ENCODE results near the gene CGB7. TPM values are rescaled to one million over a fixed set of nuclear protein-coding genes. Genes with fewer than 3 reads are reported as not detected.

Gene CGB7
- total RNA-seq, 1 donor from 2014 or later, result not detected

DNA sequence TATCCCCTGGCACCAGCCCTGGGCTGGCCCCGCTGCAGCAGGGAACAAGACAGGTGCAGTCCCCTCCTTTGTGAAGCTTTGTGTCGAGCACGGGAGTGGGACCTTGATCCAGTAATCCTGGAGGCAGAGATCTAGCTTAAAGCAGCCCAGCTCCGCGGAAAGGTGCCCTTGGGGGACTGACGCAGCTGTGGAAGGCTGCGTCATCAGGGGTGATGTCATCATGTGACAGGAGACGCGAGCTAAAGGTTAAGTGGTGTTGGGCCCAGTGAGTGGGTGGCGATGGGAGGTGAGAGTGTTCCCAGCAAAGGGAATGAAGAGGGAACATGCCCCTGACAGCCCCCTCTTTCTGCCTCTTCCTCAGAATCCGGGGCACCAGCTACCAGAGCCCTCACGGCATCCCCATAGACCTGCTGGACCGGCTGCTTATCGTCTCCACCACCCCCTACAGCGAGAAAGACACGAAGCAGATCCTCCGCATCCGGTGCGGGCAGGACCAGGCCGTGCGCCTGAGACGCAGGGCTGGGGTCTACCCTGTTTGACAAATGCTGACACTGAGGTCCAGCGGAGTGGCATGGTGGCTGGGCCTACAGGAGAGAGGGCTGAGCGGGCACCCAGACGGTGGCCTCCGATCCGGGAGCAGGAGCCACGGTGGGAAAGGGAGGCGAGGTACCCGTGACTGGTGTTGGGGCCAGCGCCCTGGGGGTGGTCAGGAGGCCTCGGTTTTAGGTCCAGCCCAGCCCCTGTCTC lies 43.3 kb downstream of the CGB7 start:
- no peaks in the 10 kb centered on the region for H3K9me3 Mint-ChIP-seq
- peaks cover 5% of the 10 kb centered on the region for H3K27me3 Mint-ChIP-seq (ENCODE audit: insufficient read depth)
- DNase-seq (ENCODE audit: low spot score), result no peak
- peaks cover 25% of the 10 kb centered on the region for H3K36me3 Mint-ChIP-seq (ENCODE audit: low read depth)
- no peak overlapping the region for H3K4me3 Mint-ChIP-seq
- intact Hi-C loops (cut with micrococcal nuclease), result no loop called here
- H3K27ac Mint-ChIP-seq, result no peak overlapping the region
- H3K4me1 Mint-ChIP-seq (ENCODE audit: low read depth), result peaks cover 8% of the 10 kb centered on the region

DNA sequence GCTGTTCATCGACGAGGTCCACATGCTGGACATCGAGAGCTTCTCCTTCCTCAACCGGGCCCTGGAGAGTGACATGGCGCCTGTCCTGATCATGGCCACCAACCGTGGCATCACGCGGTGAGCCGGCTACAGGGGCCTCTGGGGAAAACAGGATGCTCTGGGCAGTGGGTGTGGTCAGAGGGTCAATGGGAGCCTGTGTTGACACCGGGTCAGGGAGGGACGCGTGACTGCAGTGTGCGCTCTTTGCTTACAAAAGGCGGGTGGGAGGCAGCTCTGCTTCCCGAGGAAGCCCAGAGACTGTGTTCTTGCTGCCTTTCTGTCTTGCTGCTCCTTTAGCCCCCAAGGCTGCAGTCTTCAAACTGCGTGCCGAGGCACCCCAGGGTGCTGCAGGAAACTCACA lies 46.4 kb downstream of the CGB7 start:
- Mint-ChIP-seq H3K4me3 (no peak overlapping the region), H3K9me3 (no peaks in the 10 kb centered on the region), H3K4me1 (ENCODE audit: low read depth) (no peaks in the 10 kb centered on the region), H3K36me3 (ENCODE audit: low read depth) (peaks cover 30% of the 10 kb centered on the region), H3K27ac (peak overlapping the region; percentile 4), H3K27me3 (ENCODE audit: insufficient read depth) (no peaks in the 10 kb centered on the region)
- intact Hi-C loops (cut with micrococcal nuclease), result no loop called here
- no peak for DNase-seq (ENCODE audit: low spot score)

- Mint-ChIP-seq H3K36me3 (ENCODE audit: low read depth) (peaks cover 25% of the 10 kb centered on the region), H3K27me3 (ENCODE audit: insufficient read depth) (no peaks in the 10 kb centered on the region), H3K9me3 (no peaks in the 10 kb centered on the region), H3K4me3 (no peak overlapping the region), H3K4me1 (ENCODE audit: low read depth) (no peaks in the 10 kb centered on the region), H3K27ac (no peak overlapping the region)
- intact Hi-C loops (cut with micrococcal nuclease), result no loop called here
- DNase-seq (ENCODE audit: low spot score), result no peak
These were observed 47.1 kb downstream of the CGB7 start for GRCh38 chr19:49010453-49010852.

DNA sequence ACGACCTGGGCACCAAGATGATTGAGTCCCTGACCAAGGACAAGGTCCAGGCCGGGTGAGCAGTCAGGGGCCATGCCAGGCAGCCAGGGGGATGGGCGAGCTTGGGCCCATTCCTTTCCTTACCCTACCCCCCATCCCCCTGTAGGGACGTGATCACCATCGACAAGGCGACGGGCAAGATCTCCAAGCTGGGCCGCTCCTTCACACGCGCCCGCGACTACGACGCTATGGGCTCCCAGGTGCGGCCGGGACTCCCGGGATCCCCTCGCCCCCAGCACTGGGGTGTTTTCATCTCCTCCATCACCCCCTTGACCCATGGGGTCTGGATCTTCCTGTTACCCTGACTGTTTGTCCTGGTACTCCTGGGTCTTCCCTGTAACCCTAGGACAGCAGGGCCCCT lies 47.7 kb downstream of the CGB7 start:
- no peak overlapping the region for H3K27ac Mint-ChIP-seq
- H3K36me3 Mint-ChIP-seq (ENCODE audit: low read depth), result peaks cover 27% of the 10 kb centered on the region
- DNase-seq (ENCODE audit: low spot score), result no peak
- H3K4me1 Mint-ChIP-seq (ENCODE audit: low read depth), result no peaks in the 10 kb centered on the region
- no peaks in the 10 kb centered on the region for H3K9me3 Mint-ChIP-seq
- no peak overlapping the region for H3K4me3 Mint-ChIP-seq
- intact Hi-C loops (cut with micrococcal nuclease), result no loop called here
- H3K27me3 Mint-ChIP-seq (ENCODE audit: insufficient read depth), result no peaks in the 10 kb centered on the region

DNA sequence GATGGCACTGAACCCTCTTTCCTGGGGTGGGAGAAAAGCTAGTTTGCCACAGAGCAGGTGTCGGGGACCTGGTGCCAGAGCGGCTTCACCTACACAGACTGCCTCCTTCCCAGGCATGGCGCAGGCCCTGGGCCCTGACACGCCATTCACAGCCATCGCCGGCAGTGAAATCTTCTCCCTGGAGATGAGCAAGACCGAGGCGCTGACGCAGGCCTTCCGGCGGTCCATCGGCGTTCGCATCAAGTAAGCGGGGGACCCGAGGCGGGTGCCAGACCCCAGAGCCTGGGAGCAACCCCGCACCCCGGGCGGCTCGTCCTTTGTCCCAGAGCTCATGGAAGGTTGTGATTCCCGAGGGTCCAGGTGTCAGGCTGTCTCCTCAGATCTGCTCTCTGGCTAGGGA lies 50.6 kb downstream of the CGB7 start:
- intact Hi-C loops (cut with micrococcal nuclease), result no loop called here
- Mint-ChIP-seq H3K4me3 (no peak overlapping the region), H3K4me1 (ENCODE audit: low read depth) (no peaks in the 10 kb centered on the region), H3K36me3 (ENCODE audit: low read depth) (peaks cover 27% of the 10 kb centered on the region), H3K27me3 (ENCODE audit: insufficient read depth) (no peaks in the 10 kb centered on the region), H3K27ac (no peak overlapping the region), H3K9me3 (no peaks in the 10 kb centered on the region)
- DNase-seq (ENCODE audit: low spot score), result no peak

DNA sequence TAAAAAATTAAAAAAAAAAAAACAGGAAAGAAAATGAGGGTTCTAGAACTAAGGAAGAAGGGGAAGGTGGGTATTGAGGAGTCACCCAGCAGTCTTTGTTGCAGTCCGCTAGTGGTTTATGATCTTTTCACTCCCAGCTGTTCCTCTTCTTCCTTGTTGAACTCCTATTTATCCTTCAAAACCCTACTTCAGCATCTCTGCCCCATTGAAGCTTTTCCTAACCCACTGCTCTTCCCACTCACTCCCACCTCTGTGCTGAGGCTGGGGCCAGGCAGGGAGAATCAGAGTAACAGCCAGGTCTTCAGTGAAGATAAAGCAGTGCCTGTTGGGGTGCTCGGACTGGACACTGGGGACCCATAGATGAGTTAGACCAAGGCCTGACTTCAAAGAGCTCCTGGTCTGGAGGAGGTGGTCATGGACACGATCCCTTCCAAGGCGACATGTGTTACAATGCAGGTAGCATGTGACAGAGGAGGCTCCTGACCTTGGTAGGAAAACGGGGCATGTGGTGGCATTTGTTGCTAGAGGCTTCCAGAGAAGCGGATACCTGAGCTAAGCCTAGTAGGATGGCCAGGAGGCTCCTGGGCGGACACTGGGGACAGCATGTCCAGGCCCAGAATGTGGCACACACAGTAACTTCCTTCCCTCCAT lies 52.5 kb downstream of the CGB7 start:
- no peak for DNase-seq (ENCODE audit: low spot score)
- no peaks in the 10 kb centered on the region for H3K4me1 Mint-ChIP-seq (ENCODE audit: low read depth)
- peaks cover 20% of the 10 kb centered on the region for H3K36me3 Mint-ChIP-seq (ENCODE audit: low read depth)
- H3K4me3 Mint-ChIP-seq, result no peak overlapping the region
- intact Hi-C loops (cut with micrococcal nuclease), result no loop called here
- no peak overlapping the region for H3K27ac Mint-ChIP-seq
- H3K9me3 Mint-ChIP-seq, result no peaks in the 10 kb centered on the region
- H3K27me3 Mint-ChIP-seq (ENCODE audit: insufficient read depth), result no peaks in the 10 kb centered on the region

Other genes starting within 250 kb of the CGB7 start
- gene BCAT2, start 246.7 kb downstream of the CGB7 start, total RNA-seq, result 93.3 and 93.6 TPM in 2 replicates
- 0.57 and 0.64 TPM in 2 replicates for gene HSD17B14, start 221.3 kb downstream of the CGB7 start, total RNA-seq
- 1.4 and 1.9 TPM in 2 replicates for gene PLEKHA4, start 189.1 kb downstream of the CGB7 start, total RNA-seq
- 53.1 and 53.7 TPM in 2 replicates for gene PPP1R15A, start 185.3 kb downstream of the CGB7 start, total RNA-seq
- not detected in 2 replicates for gene TULP2, start 159.0 kb downstream of the CGB7 start, total RNA-seq
- 117 and 122 TPM in 2 replicates for gene NUCB1, start 157.4 kb downstream of the CGB7 start, total RNA-seq
- not detected in 2 replicates for gene DHDH, start 124.0 kb downstream of the CGB7 start, total RNA-seq
- gene BAX, start 102.9 kb downstream of the CGB7 start, total RNA-seq, result 292 and 295 TPM in 2 replicates
- 651 and 662 TPM in 2 replicates for gene FTL, start 92.4 kb downstream of the CGB7 start, total RNA-seq
- 71.2 and 77.1 TPM in 2 replicates for gene GYS1, start 64.4 kb downstream of the CGB7 start, total RNA-seq
- gene RUVBL2, start 63.9 kb downstream of the CGB7 start, total RNA-seq, result 172 and 175 TPM in 2 replicates
- gene LHB, start 40.7 kb downstream of the CGB7 start, total RNA-seq, result not detected in 2 replicates
- not detected in 2 replicates for gene CGB3, start 33.4 kb downstream of the CGB7 start, total RNA-seq
- gene CGB2, start 25.9 kb downstream of the CGB7 start, total RNA-seq, result not detected in 2 replicates
- not detected in 2 replicates for gene CGB1, start 20.9 kb downstream of the CGB7 start, total RNA-seq
- gene CGB5, start 13.9 kb downstream of the CGB7 start, total RNA-seq, result not detected in 2 replicates
- gene CGB8, start 8.6 kb downstream of the CGB7 start, total RNA-seq, result not detected in 2 replicates
- not detected in 2 replicates for gene NTF4, start 7.1 kb upstream of the CGB7 start, total RNA-seq
- not detected in 2 replicates for gene KCNA7, start 14.9 kb upstream of the CGB7 start, total RNA-seq
- 259 and 272 TPM in 2 replicates for gene SNRNP70, start 27.7 kb upstream of the CGB7 start, total RNA-seq
- 4.9 and 7.8 TPM in 2 replicates for gene LIN7B, start 56.6 kb upstream of the CGB7 start, total RNA-seq
- 2.6 and 2.9 TPM in 2 replicates for gene C19orf73, start 61.4 kb upstream of the CGB7 start, total RNA-seq
- 5.0 TPM in 2 replicates for gene PPFIA3, start 61.8 kb upstream of the CGB7 start, total RNA-seq
- gene HRC, start 97.6 kb upstream of the CGB7 start, total RNA-seq, result not detected in 2 replicates
- 1.4 and 2.0 TPM in 2 replicates for gene TRPM4, start 100.0 kb upstream of the CGB7 start, total RNA-seq